ENCODE results near the gene FSTL5. TPM values are rescaled to one million over a fixed set of nuclear protein-coding genes. Genes with fewer than 3 reads are reported as not detected.

The FSTL5 gene
- total RNA-seq, 2 donors from 2014 or later: not detected

GRCh38 chr4:161894014-161894413 lies 269.8 kb downstream of the FSTL5 start:
- DNase-seq (ENCODE audit: low spot score): no peak
- intact Hi-C loops (cut with DNase I): no loop called here

- intact Hi-C loops (cut with DNase I): no loop called here
- no peak for DNase-seq (ENCODE audit: low spot score)
These were observed 270.2 kb downstream of the FSTL5 start for GRCh38 chr4:161893566-161893965.

GRCh38 chr4:161892951-161893350 lies 270.8 kb downstream of the FSTL5 start:
- intact Hi-C loops (cut with DNase I): no loop called here
- DNase-seq (ENCODE audit: low spot score): no peak

- intact Hi-C loops (cut with DNase I): no loop called here
- DNase-seq (ENCODE audit: low spot score): no peak
These were observed 280.6 kb downstream of the FSTL5 start for GRCh38 chr4:161883157-161883556.

GRCh38 chr4:161881370-161881769 lies 282.4 kb downstream of the FSTL5 start:
- intact Hi-C loops (cut with DNase I): no loop called here

GRCh38 chr4:161869511-161869910 lies 294.3 kb downstream of the FSTL5 start:
- intact Hi-C loops (cut with DNase I): no loop called here

More at GRCh38 chr4:161881370-161881769, 282.4 kb downstream of the FSTL5 start:
- DNase-seq (ENCODE audit: low spot score): no peak

GRCh38 chr4:161856711-161857326 lies 307.0 kb downstream of the FSTL5 start:
- intact Hi-C loops (cut with DNase I): no loop called here
- DNase-seq (ENCODE audit: low spot score): no peak

More at GRCh38 chr4:161869511-161869910, 294.3 kb downstream of the FSTL5 start:
- DNase-seq (ENCODE audit: low spot score): no peak

- DNase-seq (ENCODE audit: low spot score): no peak
- intact Hi-C loops (cut with DNase I): no loop called here
These were observed 313.2 kb downstream of the FSTL5 start for GRCh38 chr4:161850631-161851030.

GRCh38 chr4:161841759-161842158 lies 322.0 kb downstream of the FSTL5 start:
- no peak for DNase-seq (ENCODE audit: low spot score)
- intact Hi-C loops (cut with DNase I): loop anchor here in 1 of 2 donors (2.0 kb wide), 1 partner anchor 69 kb away; no protein-coding TSS in a partner anchor

GRCh38 chr4:161829591-161829990 lies 334.2 kb downstream of the FSTL5 start:
- intact Hi-C loops (cut with DNase I): no loop called here

GRCh38 chr4:161828061-161828460 lies 335.7 kb downstream of the FSTL5 start:
- no peak for DNase-seq (ENCODE audit: low spot score)

More at GRCh38 chr4:161829591-161829990, 334.2 kb downstream of the FSTL5 start:
- no peak for DNase-seq (ENCODE audit: low spot score)

GRCh38 chr4:161827013-161827412 lies 336.8 kb downstream of the FSTL5 start:
- intact Hi-C loops (cut with DNase I): no loop called here
- DNase-seq (ENCODE audit: low spot score): no peak

More at GRCh38 chr4:161828061-161828460, 335.7 kb downstream of the FSTL5 start:
- intact Hi-C loops (cut with DNase I): no loop called here

- intact Hi-C loops (cut with DNase I): loop anchor here in 1 of 2 donors (2.0 kb wide), 1 partner anchor 37 kb away; no protein-coding TSS in a partner anchor
- DNase-seq (ENCODE audit: low spot score): peak; percentile 67
These were observed 340.4 kb downstream of the FSTL5 start for GRCh38 chr4:161823450-161823849.

GRCh38 chr4:161822174-161822573 lies 341.6 kb downstream of the FSTL5 start:
- intact Hi-C loops (cut with DNase I): loop anchor here in 1 of 2 donors (2.0 kb wide), 1 partner anchor 35 kb away; no protein-coding TSS in a partner anchor
- DNase-seq (ENCODE audit: low spot score): no peak

- intact Hi-C loops (cut with DNase I): no loop called here
- DNase-seq (ENCODE audit: low spot score): no peak
These were observed 345.9 kb downstream of the FSTL5 start for GRCh38 chr4:161817914-161818313.

GRCh38 chr4:161816958-161817357 lies 346.8 kb downstream of the FSTL5 start:
- intact Hi-C loops (cut with DNase I): no loop called here
- DNase-seq (ENCODE audit: low spot score): no peak

- intact Hi-C loops (cut with DNase I): no loop called here
- DNase-seq (ENCODE audit: low spot score): no peak
These were observed 348.0 kb downstream of the FSTL5 start for GRCh38 chr4:161815841-161816240.

- no peak for DNase-seq (ENCODE audit: low spot score)
- intact Hi-C loops (cut with DNase I): no loop called here
These were observed 349.9 kb downstream of the FSTL5 start for GRCh38 chr4:161813889-161814288.

- intact Hi-C loops (cut with DNase I): no loop called here
- no peak for DNase-seq (ENCODE audit: low spot score)
These were observed 350.4 kb downstream of the FSTL5 start for GRCh38 chr4:161813389-161813788.

GRCh38 chr4:161803171-161803570 lies 360.6 kb downstream of the FSTL5 start:
- DNase-seq (ENCODE audit: low spot score): no peak
- intact Hi-C loops (cut with DNase I): no loop called here

GRCh38 chr4:161799710-161800109 lies 364.1 kb downstream of the FSTL5 start:
- no peak for DNase-seq (ENCODE audit: low spot score)
- intact Hi-C loops (cut with DNase I): no loop called here

Measured in posterior vena cava (tissue), 2 donors.